Measurements from ENCODE around the gene SCAPER. TPM values are rescaled to one million over a fixed set of nuclear protein-coding genes. Genes with fewer than 3 reads are reported as not detected.

Gene SCAPER
- 10 to 100 TPM; 18.7 to 22.4 (median 19.2) TPM for total RNA-seq

- peaks cover 9 to 32% (median 29%) of the 10 kb centered on the region in 4 donors for H3K4me1 ChIP-seq
- H3K36me3 ChIP-seq = no peaks in the 10 kb centered on the region
- peak; percentile 92 for TF ChIP-seq POLR2AphosphoS5 (IDR thresholded peaks at IDR 0.05)
- peak; percentile 52 for TF ChIP-seq POLR2A (IDR thresholded peaks at IDR 0.05; ENCODE audit: low read depth)
- no peak for TF ChIP-seq EP300 (IDR thresholded peaks at IDR 0.05)
- TF ChIP-seq, protein P1, sequence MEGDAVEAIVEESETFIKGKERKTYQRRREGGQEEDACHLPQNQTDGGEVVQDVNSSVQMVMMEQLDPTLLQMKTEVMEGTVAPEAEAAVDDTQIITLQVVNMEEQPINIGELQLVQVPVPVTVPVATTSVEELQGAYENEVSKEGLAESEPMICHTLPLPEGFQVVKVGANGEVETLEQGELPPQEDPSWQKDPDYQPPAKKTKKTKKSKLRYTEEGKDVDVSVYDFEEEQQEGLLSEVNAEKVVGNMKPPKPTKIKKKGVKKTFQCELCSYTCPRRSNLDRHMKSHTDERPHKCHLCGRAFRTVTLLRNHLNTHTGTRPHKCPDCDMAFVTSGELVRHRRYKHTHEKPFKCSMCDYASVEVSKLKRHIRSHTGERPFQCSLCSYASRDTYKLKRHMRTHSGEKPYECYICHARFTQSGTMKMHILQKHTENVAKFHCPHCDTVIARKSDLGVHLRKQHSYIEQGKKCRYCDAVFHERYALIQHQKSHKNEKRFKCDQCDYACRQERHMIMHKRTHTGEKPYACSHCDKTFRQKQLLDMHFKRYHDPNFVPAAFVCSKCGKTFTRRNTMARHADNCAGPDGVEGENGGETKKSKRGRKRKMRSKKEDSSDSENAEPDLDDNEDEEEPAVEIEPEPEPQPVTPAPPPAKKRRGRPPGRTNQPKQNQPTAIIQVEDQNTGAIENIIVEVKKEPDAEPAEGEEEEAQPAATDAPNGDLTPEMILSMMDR (IDR thresholded peaks at IDR 0.05) = peak in 2 of 3 experiments; percentile 14 to 19
- no peaks in the 10 kb centered on the region for H3K27me3 ChIP-seq
- intact Hi-C loops (cut with DNase I) = no loop called here
- H3K9me3 ChIP-seq = no peaks in the 10 kb centered on the region
- WGBS = under 1% methylated on average over 47 of the region's 78 CpGs
- peak within 1 kb of the TSS; percentile 80 to 99 (median 95) for H3K4me3 ChIP-seq
- DNase-seq (ENCODE audit: extremely low spot score) = peak; percentile 96
- H3K27ac ChIP-seq (replicated peaks in 1 of 4) = peak within 1 kb of the TSS; percentile 91 to 95 (median 94)
Observed at GRCh38 chr15:76905013-76905839, at the start of gene SCAPER. SCAPER (minus strand) TSS chr15:76905340; CDS start chr15:76883817, 21,523 bp downstream.

- Histone ChIP-seq H3K36me3 (peaks cover 0 to 17% (median 14%) of the 10 kb centered on the region in 4 donors), H3K4me1 (no peaks in the 10 kb centered on the region), H3K27me3 (no peaks in the 10 kb centered on the region), H3K27ac (replicated peaks in 1 of 4) (no peak overlapping the region), H3K4me3 (no peak overlapping the region), H3K9me3 (no peaks in the 10 kb centered on the region)
- intact Hi-C loops (cut with DNase I) = no loop called here
- 69% methylated on average over 2 of the region's 2 CpGs for WGBS
- TF ChIP-seq POLR2A (IDR thresholded peaks at IDR 0.05; ENCODE audit: low read depth) (no peak), EP300 (IDR thresholded peaks at IDR 0.05) (no peak), POLR2AphosphoS5 (IDR thresholded peaks at IDR 0.05) (no peak)
- TF ChIP-seq, protein P1 (IDR thresholded peaks at IDR 0.05) = no peak
- no peak for DNase-seq (ENCODE audit: extremely low spot score)
Observed at GRCh38 chr15:76954744-76955143, 49.6 kb upstream of the SCAPER start.

GRCh38 chr15:76953913-76954312, 48.8 kb upstream of the SCAPER start:
- Histone ChIP-seq H3K4me1 (no peaks in the 10 kb centered on the region), H3K36me3 (peaks cover 3 to 25% (median 18%) of the 10 kb centered on the region in 4 donors), H3K4me3 (no peak overlapping the region), H3K27ac (replicated peaks in 1 of 4) (no peak overlapping the region), H3K9me3 (no peaks in the 10 kb centered on the region), H3K27me3 (no peaks in the 10 kb centered on the region)
- no peak for TF ChIP-seq POLR2A (IDR thresholded peaks at IDR 0.05; ENCODE audit: low read depth)
- 71% methylated on average over 3 of the region's 3 CpGs for WGBS
- no peak for DNase-seq (ENCODE audit: extremely low spot score)
- intact Hi-C loops (cut with DNase I) = no loop called here

DNA sequence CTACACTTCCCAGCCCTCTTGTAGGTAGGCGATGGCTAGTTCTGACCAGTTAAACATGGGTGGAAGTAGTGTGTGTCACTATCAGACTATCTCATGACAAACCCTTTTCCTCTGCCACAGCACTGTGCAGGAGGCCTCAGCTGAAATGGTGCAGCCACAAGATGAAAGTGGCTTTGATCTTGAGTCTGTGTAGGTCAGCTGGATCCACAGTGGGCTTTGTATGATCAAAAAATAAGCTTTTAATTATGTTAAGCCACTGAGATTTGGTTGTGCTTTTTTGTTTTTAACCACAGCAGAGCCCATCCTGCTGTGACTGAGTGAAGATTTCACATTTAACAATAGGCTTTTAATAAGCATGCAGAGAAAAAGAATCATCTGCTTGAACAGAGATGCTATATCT, 46.1 kb upstream of the SCAPER start:
- Histone ChIP-seq H3K27me3 (no peaks in the 10 kb centered on the region), H3K4me3 (no peak overlapping the region), H3K9me3 (no peaks in the 10 kb centered on the region), H3K4me1 (peaks cover 0 to under 1% (median 0%) of the 10 kb centered on the region in 4 donors), H3K27ac (replicated peaks in 1 of 4) (no peak overlapping the region), H3K36me3 (peaks cover 14 to 49% (median 36%) of the 10 kb centered on the region in 4 donors)
- intact Hi-C loops (cut with DNase I) = no loop called here
- TF ChIP-seq, protein P1 (IDR thresholded peaks at IDR 0.05) = no peak
- TF ChIP-seq EP300 (IDR thresholded peaks at IDR 0.05) (no peak), POLR2A (IDR thresholded peaks at IDR 0.05; ENCODE audit: low read depth) (no peak), POLR2AphosphoS5 (IDR thresholded peaks at IDR 0.05) (no peak)
- 85% methylated on average over 1 of the region's 1 CpG for WGBS
- no peak for DNase-seq (ENCODE audit: extremely low spot score)

- Histone ChIP-seq H3K4me3 (no peak overlapping the region), H3K36me3 (peaks cover 14 to 61% (median 46%) of the 10 kb centered on the region in 4 donors), H3K4me1 (peaks cover 0 to 15% (median 12%) of the 10 kb centered on the region in 4 donors), H3K27ac (replicated peaks in 1 of 4) (no peak overlapping the region), H3K27me3 (no peaks in the 10 kb centered on the region), H3K9me3 (no peaks in the 10 kb centered on the region)
- no peak for DNase-seq (ENCODE audit: extremely low spot score)
- intact Hi-C loops (cut with DNase I) = no loop called here
- 77% methylated on average over 3 of the region's 3 CpGs for WGBS
- no peak for TF ChIP-seq EP300 (IDR thresholded peaks at IDR 0.05)
- no peak for TF ChIP-seq POLR2AphosphoS5 (IDR thresholded peaks at IDR 0.05)
- TF ChIP-seq, protein P1 (IDR thresholded peaks at IDR 0.05) = no peak
- TF ChIP-seq POLR2A (IDR thresholded peaks at IDR 0.05; ENCODE audit: low read depth) = no peak
Observed at GRCh38 chr15:76947454-76947853, 42.3 kb upstream of the SCAPER start.

Data from esophagus muscularis mucosa (tissue), 4 donors.